K562 (cell line): Measurements from ENCODE around the gene ADAMTS20.

ENCODE experiments used
- CBX5 ChIP-seq: IDR thresholded peaks from 2 replicates; pipeline ENCODE4 v1.6.1; 2014; ENCODE audit warnings: low read depth, borderline replicate concordance
- EZH2 ChIP-seq: IDR thresholded peaks from 2 replicates; pipeline ENCODE4 v1.6.1; 2012; ENCODE audit warnings: low read depth, mild to moderate bottlenecking, inconsistent platforms, low read length, borderline replicate concordance
- FUS ChIP-seq: fragments of 200-400 bp; formaldehyde crosslinking; optimal IDR thresholded peaks from 2 replicates; pipeline ENCODE3; 2017; ENCODE audit warnings: low read depth, low read length
- KLF13 ChIP-seq: fragments of 450-650 bp; IDR thresholded peaks from 2 replicates; pipeline ENCODE4 v1.6.1; 2016; ENCODE audit warnings: missing genetic modification characterization, low read depth, mild to moderate bottlenecking, missing compliant biosample characterization, moderate library complexity, borderline replicate concordance
- POLR2A ChIP-seq: fragments of 450-650 bp; conservative IDR thresholded peaks from 2 replicates; pipeline ENCODE4 v1.6.1; 2016
- POLR2AphosphoS2 ChIP-seq: IDR thresholded peaks from 2 replicates; pipeline ENCODE4 v1.6.1; 2012; ENCODE audit warnings: low read length, improper control_type of control experiment
- POU5F1 ChIP-seq: fragments of 150-350 bp; IDR thresholded peaks from 2 replicates; pipeline ENCODE4 v1.6.1; 2014; ENCODE audit warnings: borderline replicate concordance, low read length, low read depth, mild to moderate bottlenecking; ENCODE audit not compliant: partially characterized antibody
- RAD21 ChIP-seq, 2 experiments: fragments of 250-450 bp in 1 of 2; fragments of 450-650 bp in 1 of 2; sonication (Bioruptor Pico) in 1 of 2; formaldehyde crosslinking in 1 of 2; IDR thresholded peaks in 1 of 2; conservative IDR thresholded peaks in 1 of 2; 2 replicates each; pipeline versions ENCODE4 v1.4.0 to v1.8.0; 2020 to 2022; ENCODE audit warnings: mild to moderate bottlenecking in 2 of 2, moderate library complexity in 1 of 2
- SIX5 ChIP-seq, 2 experiments: IDR thresholded peaks; 2 replicates each; pipeline ENCODE4 v1.6.1; 2011; ENCODE audit warnings: low read length in 2 of 2, borderline replicate concordance in 1 of 2, low read depth in 1 of 2, mild to moderate bottlenecking in 1 of 2, moderate library complexity in 1 of 2; ENCODE audit not compliant: insufficient read depth in 1 of 2
- SLC30A9 ChIP-seq: fragments of 250-450 bp; sonication (Bioruptor Pico); IDR thresholded peaks from 2 replicates; pipeline ENCODE4 v1.8.0; 2022; ENCODE audit warnings: mild to moderate bottlenecking, moderate library complexity
- SOX6 ChIP-seq: fragments of 450-650 bp; IDR thresholded peaks from 2 replicates; pipeline ENCODE4 v1.6.1; 2014; ENCODE audit warnings: mild to moderate bottlenecking
- TF ChIP-seq, protein P1 (sequence below): sonication (generic); formaldehyde crosslinking; IDR thresholded peaks from 2 replicates; pipeline ENCODE4 v1.8.1; 2023; ENCODE audit warnings: mild to moderate bottlenecking, missing genetic modification reagents
- TF ChIP-seq, protein P2 (sequence below): fragments of 450-650 bp; formaldehyde crosslinking; IDR thresholded peaks from 2 replicates; pipeline ENCODE4 v1.4.0; 2020; ENCODE audit warnings: mild to moderate bottlenecking, moderate library complexity
- TF ChIP-seq, protein P3 (sequence below), 3 experiments: IDR thresholded peaks in 2 of 3; conservative IDR thresholded peaks in 1 of 3; 2 replicates each; pipeline ENCODE4 v1.5.1; 2011 to 2012; ENCODE audit warnings: low read length in 3 of 3, mild to moderate bottlenecking in 3 of 3, control low read depth in 2 of 3, improper control_type of control experiment in 1 of 3, inconsistent platforms in 1 of 3, low read depth in 1 of 3, mixed read lengths in 1 of 3, moderate library complexity in 1 of 3; ENCODE audit not compliant: insufficient read depth in 2 of 3

DNA sequence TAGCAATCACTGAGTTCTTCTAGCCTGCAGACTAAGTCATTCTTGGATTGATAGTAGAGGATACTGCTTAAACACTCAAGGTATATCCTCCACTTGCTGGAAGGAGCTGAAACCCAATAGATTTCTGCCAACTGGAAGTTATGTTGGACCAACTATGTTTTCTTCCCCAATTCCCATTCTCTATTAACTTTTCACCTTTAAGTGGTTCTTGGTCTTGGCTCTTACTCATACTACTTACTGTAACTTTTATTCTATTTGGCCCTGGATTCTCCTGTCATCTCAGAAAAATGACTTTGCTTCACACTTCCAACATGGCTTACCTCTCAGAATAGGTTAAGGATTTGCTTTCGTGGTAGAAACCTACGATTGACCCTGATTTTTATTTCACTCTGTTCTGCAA lies 244.9 kb downstream of the ADAMTS20 start:
- TF ChIP-seq, protein P1, sequence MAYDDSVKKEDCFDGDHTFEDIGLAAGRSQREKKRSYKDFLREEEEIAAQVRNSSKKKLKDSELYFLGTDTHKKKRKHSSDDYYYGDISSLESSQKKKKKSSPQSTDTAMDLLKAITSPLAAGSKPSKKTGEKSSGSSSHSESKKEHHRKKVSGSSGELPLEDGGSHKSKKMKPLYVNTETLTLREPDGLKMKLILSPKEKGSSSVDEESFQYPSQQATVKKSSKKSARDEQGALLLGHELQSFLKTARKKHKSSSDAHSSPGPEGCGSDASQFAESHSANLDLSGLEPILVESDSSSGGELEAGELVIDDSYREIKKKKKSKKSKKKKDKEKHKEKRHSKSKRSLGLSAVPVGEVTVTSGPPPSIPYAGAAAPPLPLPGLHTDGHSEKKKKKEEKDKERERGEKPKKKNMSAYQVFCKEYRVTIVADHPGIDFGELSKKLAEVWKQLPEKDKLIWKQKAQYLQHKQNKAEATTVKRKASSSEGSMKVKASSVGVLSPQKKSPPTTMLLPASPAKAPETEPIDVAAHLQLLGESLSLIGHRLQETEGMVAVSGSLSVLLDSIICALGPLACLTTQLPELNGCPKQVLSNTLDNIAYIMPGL = no peak
- TF ChIP-seq EZH2 = no peak
- no peak for TF ChIP-seq POLR2AphosphoS2
- no peak for TF ChIP-seq SOX6
- no peak for TF ChIP-seq POLR2A
- TF ChIP-seq FUS = no peak
- TF ChIP-seq CBX5 = no peak
- TF ChIP-seq RAD21 (CRISPR knock-in tag; conservative IDR thresholded peaks at IDR 0.05 in 1 of 2, IDR thresholded peaks at IDR 0.05 in 1 of 2) = no peak
- TF ChIP-seq, protein P2, sequence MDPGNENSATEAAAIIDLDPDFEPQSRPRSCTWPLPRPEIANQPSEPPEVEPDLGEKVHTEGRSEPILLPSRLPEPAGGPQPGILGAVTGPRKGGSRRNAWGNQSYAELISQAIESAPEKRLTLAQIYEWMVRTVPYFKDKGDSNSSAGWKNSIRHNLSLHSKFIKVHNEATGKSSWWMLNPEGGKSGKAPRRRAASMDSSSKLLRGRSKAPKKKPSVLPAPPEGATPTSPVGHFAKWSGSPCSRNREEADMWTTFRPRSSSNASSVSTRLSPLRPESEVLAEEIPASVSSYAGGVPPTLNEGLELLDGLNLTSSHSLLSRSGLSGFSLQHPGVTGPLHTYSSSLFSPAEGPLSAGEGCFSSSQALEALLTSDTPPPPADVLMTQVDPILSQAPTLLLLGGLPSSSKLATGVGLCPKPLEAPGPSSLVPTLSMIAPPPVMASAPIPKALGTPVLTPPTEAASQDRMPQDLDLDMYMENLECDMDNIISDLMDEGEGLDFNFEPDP (CRISPR knock-in tag) = no peak
- TF ChIP-seq, protein P3, sequence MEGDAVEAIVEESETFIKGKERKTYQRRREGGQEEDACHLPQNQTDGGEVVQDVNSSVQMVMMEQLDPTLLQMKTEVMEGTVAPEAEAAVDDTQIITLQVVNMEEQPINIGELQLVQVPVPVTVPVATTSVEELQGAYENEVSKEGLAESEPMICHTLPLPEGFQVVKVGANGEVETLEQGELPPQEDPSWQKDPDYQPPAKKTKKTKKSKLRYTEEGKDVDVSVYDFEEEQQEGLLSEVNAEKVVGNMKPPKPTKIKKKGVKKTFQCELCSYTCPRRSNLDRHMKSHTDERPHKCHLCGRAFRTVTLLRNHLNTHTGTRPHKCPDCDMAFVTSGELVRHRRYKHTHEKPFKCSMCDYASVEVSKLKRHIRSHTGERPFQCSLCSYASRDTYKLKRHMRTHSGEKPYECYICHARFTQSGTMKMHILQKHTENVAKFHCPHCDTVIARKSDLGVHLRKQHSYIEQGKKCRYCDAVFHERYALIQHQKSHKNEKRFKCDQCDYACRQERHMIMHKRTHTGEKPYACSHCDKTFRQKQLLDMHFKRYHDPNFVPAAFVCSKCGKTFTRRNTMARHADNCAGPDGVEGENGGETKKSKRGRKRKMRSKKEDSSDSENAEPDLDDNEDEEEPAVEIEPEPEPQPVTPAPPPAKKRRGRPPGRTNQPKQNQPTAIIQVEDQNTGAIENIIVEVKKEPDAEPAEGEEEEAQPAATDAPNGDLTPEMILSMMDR (IDR thresholded peaks at IDR 0.05 in 2 of 3, conservative IDR thresholded peaks at IDR 0.05 in 1 of 3; ENCODE audit: insufficient read depth in 2 of 3, low read depth in 1 of 3, low read length in 3 of 3) = no peak
- no peak for TF ChIP-seq KLF13 (tag)
- TF ChIP-seq POU5F1 = no peak
- TF ChIP-seq SLC30A9 (CRISPR knock-in tag) = no peak
- TF ChIP-seq SIX5 (IDR thresholded peaks at IDR 0.05; ENCODE audit: borderline replicate concordance in 1 of 2, insufficient read depth in 1 of 2, low read depth in 1 of 2, low read length in 2 of 2) = no peak
